ENCODE measurements around the gene CMTM5. TPM values are rescaled to one million over a fixed set of nuclear protein-coding genes. Genes with fewer than 3 reads are reported as not detected.

Gene CMTM5
- total RNA-seq, 1 donor from 2014 or later = not detected

- Mint-ChIP-seq H3K27ac (peak overlapping the region; percentile 23), H3K4me1 (peaks cover 10% of the 10 kb centered on the region), H3K4me3 (no peak overlapping the region), H3K36me3 (peaks cover 8% of the 10 kb centered on the region), H3K9me3 (no peaks in the 10 kb centered on the region), H3K27me3 (ENCODE audit: low read depth) (no peaks in the 10 kb centered on the region)
- no peak for DNase-seq (ENCODE audit: low spot score in 2 of 2, unreplicated experiment in 2 of 2)
- no peak for TF ChIP-seq CTCF (IDR thresholded peaks at IDR 0.05; ENCODE audit: unreplicated experiment)
These were observed 20.2 kb upstream of the CMTM5 start for GRCh38 chr14:23356662-23357061.

GRCh38 chr14:23357261-23357660, 19.6 kb upstream of the CMTM5 start:
- no peak overlapping the region for H3K27ac Mint-ChIP-seq
- H3K27me3 Mint-ChIP-seq (ENCODE audit: low read depth) = no peaks in the 10 kb centered on the region
- no peak for DNase-seq (ENCODE audit: low spot score in 2 of 2, unreplicated experiment in 2 of 2)
- no peak overlapping the region for H3K4me3 Mint-ChIP-seq
- H3K36me3 Mint-ChIP-seq = peaks cover 8% of the 10 kb centered on the region
- peaks cover 16% of the 10 kb centered on the region for H3K4me1 Mint-ChIP-seq
- TF ChIP-seq CTCF (IDR thresholded peaks at IDR 0.05; ENCODE audit: unreplicated experiment) = no peak
- H3K9me3 Mint-ChIP-seq = no peaks in the 10 kb centered on the region

GRCh38 chr14:23358042-23358441, 18.8 kb upstream of the CMTM5 start:
- no peaks in the 10 kb centered on the region for H3K9me3 Mint-ChIP-seq
- no peak for DNase-seq (ENCODE audit: low spot score in 2 of 2, unreplicated experiment in 2 of 2)
- no peaks in the 10 kb centered on the region for H3K27me3 Mint-ChIP-seq (ENCODE audit: low read depth)
- H3K36me3 Mint-ChIP-seq = peaks cover 8% of the 10 kb centered on the region
- H3K4me3 Mint-ChIP-seq = no peak overlapping the region
- no peak for TF ChIP-seq CTCF (IDR thresholded peaks at IDR 0.05; ENCODE audit: unreplicated experiment)
- H3K4me1 Mint-ChIP-seq = peaks cover 15% of the 10 kb centered on the region
- H3K27ac Mint-ChIP-seq = peak overlapping the region; percentile 74

GRCh38 chr14:23358553-23359166, 18.2 kb upstream of the CMTM5 start:
- no peak for TF ChIP-seq CTCF (IDR thresholded peaks at IDR 0.05; ENCODE audit: unreplicated experiment)
- peaks cover 17% of the 10 kb centered on the region for H3K4me1 Mint-ChIP-seq
- H3K9me3 Mint-ChIP-seq = no peaks in the 10 kb centered on the region
- H3K27me3 Mint-ChIP-seq (ENCODE audit: low read depth) = no peaks in the 10 kb centered on the region
- peak overlapping the region; percentile 74 for H3K27ac Mint-ChIP-seq
- DNase-seq (ENCODE audit: low spot score in 2 of 2, unreplicated experiment in 2 of 2) = peak in 1 of 2 experiments; percentile 13
- peaks cover 8% of the 10 kb centered on the region for H3K36me3 Mint-ChIP-seq
- no peak overlapping the region for H3K4me3 Mint-ChIP-seq

- H3K9me3 Mint-ChIP-seq = no peaks in the 10 kb centered on the region
- H3K27me3 Mint-ChIP-seq (ENCODE audit: low read depth) = no peaks in the 10 kb centered on the region
- no peak for TF ChIP-seq CTCF (IDR thresholded peaks at IDR 0.05; ENCODE audit: unreplicated experiment)
- no peak for DNase-seq (ENCODE audit: low spot score in 2 of 2, unreplicated experiment in 2 of 2)
- peaks cover 8% of the 10 kb centered on the region for H3K36me3 Mint-ChIP-seq
- H3K4me3 Mint-ChIP-seq = no peak overlapping the region
- H3K4me1 Mint-ChIP-seq = peaks cover 21% of the 10 kb centered on the region
- H3K27ac Mint-ChIP-seq = no peak overlapping the region
These were observed 17.6 kb upstream of the CMTM5 start for GRCh38 chr14:23359167-23359626.
